ENCODE results near the gene MYO7A.

MYO7A gene

GRCh38 chr11:77085652-77086051, 42.4 kb upstream of the MYO7A start:
- H3K27ac ChIP-seq = no peak overlapping the region
- H3K27me3 ChIP-seq (ENCODE audit: control insufficient read depth, insufficient read depth, low read length) = no peaks in the 10 kb centered on the region
- H3K79me2 ChIP-seq = no peaks in the 10 kb centered on the region
- no peaks in the 10 kb centered on the region for H3K36me3 ChIP-seq (ENCODE audit: control insufficient read depth, insufficient read depth, low read length)
- H3K9ac ChIP-seq = no peak overlapping the region
- no peaks in the 10 kb centered on the region for H3K4me1 ChIP-seq
- no peak overlapping the region for H3K4me2 ChIP-seq (ENCODE audit: low read length)
- TF ChIP-seq, protein P1, sequence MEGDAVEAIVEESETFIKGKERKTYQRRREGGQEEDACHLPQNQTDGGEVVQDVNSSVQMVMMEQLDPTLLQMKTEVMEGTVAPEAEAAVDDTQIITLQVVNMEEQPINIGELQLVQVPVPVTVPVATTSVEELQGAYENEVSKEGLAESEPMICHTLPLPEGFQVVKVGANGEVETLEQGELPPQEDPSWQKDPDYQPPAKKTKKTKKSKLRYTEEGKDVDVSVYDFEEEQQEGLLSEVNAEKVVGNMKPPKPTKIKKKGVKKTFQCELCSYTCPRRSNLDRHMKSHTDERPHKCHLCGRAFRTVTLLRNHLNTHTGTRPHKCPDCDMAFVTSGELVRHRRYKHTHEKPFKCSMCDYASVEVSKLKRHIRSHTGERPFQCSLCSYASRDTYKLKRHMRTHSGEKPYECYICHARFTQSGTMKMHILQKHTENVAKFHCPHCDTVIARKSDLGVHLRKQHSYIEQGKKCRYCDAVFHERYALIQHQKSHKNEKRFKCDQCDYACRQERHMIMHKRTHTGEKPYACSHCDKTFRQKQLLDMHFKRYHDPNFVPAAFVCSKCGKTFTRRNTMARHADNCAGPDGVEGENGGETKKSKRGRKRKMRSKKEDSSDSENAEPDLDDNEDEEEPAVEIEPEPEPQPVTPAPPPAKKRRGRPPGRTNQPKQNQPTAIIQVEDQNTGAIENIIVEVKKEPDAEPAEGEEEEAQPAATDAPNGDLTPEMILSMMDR (IDR thresholded peaks at IDR 0.05) = no peak
- no peaks in the 10 kb centered on the region for H3K9me3 ChIP-seq (ENCODE audit: control insufficient read depth, low read length)
- H2AFZ ChIP-seq = no peak overlapping the region
- H3K4me3 ChIP-seq (ENCODE audit: low read depth, low read length) = no peak overlapping the region

GRCh38 chr11:77086521-77087472, 41.2 kb upstream of the MYO7A start:
- Histone ChIP-seq H3K9ac (no peak overlapping the region), H3K27ac (no peak overlapping the region), H2AFZ (no peak overlapping the region), H3K4me1 (no peaks in the 10 kb centered on the region), H3K9me3 (ENCODE audit: control insufficient read depth, low read length) (no peaks in the 10 kb centered on the region), H3K27me3 (ENCODE audit: control insufficient read depth, insufficient read depth, low read length) (no peaks in the 10 kb centered on the region), H3K79me2 (no peaks in the 10 kb centered on the region), H3K4me2 (ENCODE audit: low read length) (no peak overlapping the region), H3K4me3 (ENCODE audit: low read depth, low read length) (no peak overlapping the region), H3K36me3 (ENCODE audit: control insufficient read depth, insufficient read depth, low read length) (no peaks in the 10 kb centered on the region)
- TF ChIP-seq, protein P1 (IDR thresholded peaks at IDR 0.05) = no peak

- no peaks in the 10 kb centered on the region for H3K36me3 ChIP-seq (ENCODE audit: control insufficient read depth, insufficient read depth, low read length)
- TF ChIP-seq, protein P1 (IDR thresholded peaks at IDR 0.05) = no peak
Observed at GRCh38 chr11:77087723-77088225, 40.3 kb upstream of the MYO7A start.

GRCh38 chr11:77088236-77089003, 39.6 kb upstream of the MYO7A start:
- H3K4me2 ChIP-seq (ENCODE audit: low read length) = no peak overlapping the region
- H3K36me3 ChIP-seq (ENCODE audit: control insufficient read depth, insufficient read depth, low read length) = no peaks in the 10 kb centered on the region
- no peak overlapping the region for H3K27ac ChIP-seq
- H3K27me3 ChIP-seq (ENCODE audit: control insufficient read depth, insufficient read depth, low read length) = no peaks in the 10 kb centered on the region
- H2AFZ ChIP-seq = no peak overlapping the region
- H3K4me3 ChIP-seq (ENCODE audit: low read depth, low read length) = no peak overlapping the region
- H3K9me3 ChIP-seq (ENCODE audit: control insufficient read depth, low read length) = no peaks in the 10 kb centered on the region
- H3K9ac ChIP-seq = no peak overlapping the region
- no peaks in the 10 kb centered on the region for H3K4me1 ChIP-seq
- TF ChIP-seq, protein P1 (IDR thresholded peaks at IDR 0.05) = no peak
- no peaks in the 10 kb centered on the region for H3K79me2 ChIP-seq

More at GRCh38 chr11:77087723-77088225, 40.3 kb upstream of the MYO7A start:
- H3K27ac ChIP-seq = no peak overlapping the region
- H2AFZ ChIP-seq = no peak overlapping the region
- no peaks in the 10 kb centered on the region for H3K27me3 ChIP-seq (ENCODE audit: control insufficient read depth, insufficient read depth, low read length)
- no peaks in the 10 kb centered on the region for H3K79me2 ChIP-seq
- no peak overlapping the region for H3K4me3 ChIP-seq (ENCODE audit: low read depth, low read length)
- no peak overlapping the region for H3K9ac ChIP-seq
- H3K9me3 ChIP-seq (ENCODE audit: control insufficient read depth, low read length) = no peaks in the 10 kb centered on the region
- H3K4me2 ChIP-seq (ENCODE audit: low read length) = no peak overlapping the region
- H3K4me1 ChIP-seq = no peaks in the 10 kb centered on the region

All from parathyroid adenoma (tissue), 2 donors.